HG02973 (cell line): Measurements from ENCODE around the gene RRP12.
"Not testable (repeated sequence)": the region's sequence is repeated elsewhere in the genome, so short reads cannot be mapped to it uniquely, and the experiment has no call there.

Experiments used
- ATAC-seq: cut with Tn5 transposase; IDR thresholded peaks from one replicate; pipeline ENCODE4 v1.9.1; 2021; ENCODE audit warnings: moderate library complexity; ENCODE audit not compliant: unreplicated experiment

RRP12 gene

GRCh38 chr10:97408496-97408992 is 7.4 kb upstream of the RRP12 start:
- ATAC-seq, result no peak

GRCh38 chr10:97407952-97408248 is 6.8 kb upstream of the RRP12 start:
- ATAC-seq, result no peak

GRCh38 chr10:97407211-97407951 is 6.2 kb upstream of the RRP12 start:
- ATAC-seq, result peak; percentile 80

GRCh38 chr10:97406483-97406882 is 5.3 kb upstream of the RRP12 start:
- not testable (repeated sequence) for ATAC-seq

- ATAC-seq, result no peak
Measured at GRCh38 chr10:97406064-97406463, 4.9 kb upstream of the RRP12 start.

GRCh38 chr10:97404044-97404443 is 2.9 kb upstream of the RRP12 start:
- ATAC-seq, result no peak

GRCh38 chr10:97401455-97401919 is 347 bp upstream of the RRP12 start:
- ATAC-seq, result no peak

- ATAC-seq, result no peak
Measured at GRCh38 chr10:97399843-97400545, 1.1 kb downstream of the RRP12 start.

- ATAC-seq, result no peak
Measured at GRCh38 chr10:97396056-97396455, 5.1 kb downstream of the RRP12 start.

GRCh38 chr10:97393034-97393573 is 8.0 kb downstream of the RRP12 start:
- ATAC-seq, result no peak

GRCh38 chr10:97390091-97390490 is 11.0 kb downstream of the RRP12 start:
- ATAC-seq, result no peak

- ATAC-seq, result no peak
Measured at GRCh38 chr10:97388152-97388551, 13.0 kb downstream of the RRP12 start.

GRCh38 chr10:97385565-97385964 is 15.6 kb downstream of the RRP12 start:
- ATAC-seq, result no peak

- ATAC-seq, result no peak
Measured at GRCh38 chr10:97384641-97385040, 16.5 kb downstream of the RRP12 start.

GRCh38 chr10:97384156-97384555 is 17.0 kb downstream of the RRP12 start:
- ATAC-seq, result no peak

- ATAC-seq, result no peak
Measured at GRCh38 chr10:97383159-97383558, 18.0 kb downstream of the RRP12 start.

GRCh38 chr10:97381626-97382025 is 19.5 kb downstream of the RRP12 start:
- no peak for ATAC-seq

GRCh38 chr10:97380516-97380915 is 20.6 kb downstream of the RRP12 start:
- ATAC-seq, result no peak

- ATAC-seq, result no peak
Measured at GRCh38 chr10:97378933-97379921, 21.9 kb downstream of the RRP12 start.

- no peak for ATAC-seq
Measured at GRCh38 chr10:97376413-97376812, 24.7 kb downstream of the RRP12 start.

- no peak for ATAC-seq
Measured at GRCh38 chr10:97373456-97373855, 27.7 kb downstream of the RRP12 start.
